Testis (tissue), 2 donors: ENCODE results near the gene TENM4.

Source experiments
- CTCF ChIP-seq, 3 experiments: fragments of 450-650 bp in 2 of 3; fragments of 200-600 bp in 1 of 3; sonication (generic) in 1 of 3; IDR thresholded peaks; one replicate each; pipeline ENCODE4 v1.5.1; 2016 to 2019; ENCODE audit warnings: antibody characterized with exemption in 3 of 3, mild to moderate bottlenecking in 2 of 3, moderate library complexity in 1 of 3
- POLR2A ChIP-seq: fragments of 450-650 bp; IDR thresholded peaks from one replicate; pipeline ENCODE4 v1.6.1; 2017; ENCODE audit warnings: antibody characterized with exemption, mild to moderate bottlenecking, moderate library complexity

GRCh38 chr11:79098146-79098545 is 342.7 kb downstream of the TENM4 start:
- no peak for TF ChIP-seq CTCF (IDR thresholded peaks at IDR 0.05)
- no peak for TF ChIP-seq POLR2A
